ENCODE results near the gene OR9Q1.

DNA sequence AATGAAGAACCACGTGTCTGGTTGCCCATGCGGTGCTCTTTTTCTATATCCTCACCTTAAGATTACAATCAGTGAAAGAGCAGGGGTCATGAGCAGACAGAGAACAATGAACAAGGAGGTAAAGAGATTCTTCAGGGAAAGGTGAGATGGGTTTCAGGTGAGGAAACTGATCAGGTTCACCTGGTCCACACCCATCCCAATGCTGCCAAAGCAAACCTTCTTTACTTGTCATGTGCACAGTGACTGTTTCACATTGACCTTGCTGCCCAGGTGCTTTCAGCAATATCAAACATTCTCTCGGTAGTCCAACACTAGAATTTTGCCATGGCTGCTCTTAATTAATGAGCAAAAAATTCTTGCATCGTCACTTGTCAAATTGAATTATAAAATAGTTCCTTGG is 140.7 kb downstream of the OR9Q1 start:
- TF ChIP-seq, protein P1, sequence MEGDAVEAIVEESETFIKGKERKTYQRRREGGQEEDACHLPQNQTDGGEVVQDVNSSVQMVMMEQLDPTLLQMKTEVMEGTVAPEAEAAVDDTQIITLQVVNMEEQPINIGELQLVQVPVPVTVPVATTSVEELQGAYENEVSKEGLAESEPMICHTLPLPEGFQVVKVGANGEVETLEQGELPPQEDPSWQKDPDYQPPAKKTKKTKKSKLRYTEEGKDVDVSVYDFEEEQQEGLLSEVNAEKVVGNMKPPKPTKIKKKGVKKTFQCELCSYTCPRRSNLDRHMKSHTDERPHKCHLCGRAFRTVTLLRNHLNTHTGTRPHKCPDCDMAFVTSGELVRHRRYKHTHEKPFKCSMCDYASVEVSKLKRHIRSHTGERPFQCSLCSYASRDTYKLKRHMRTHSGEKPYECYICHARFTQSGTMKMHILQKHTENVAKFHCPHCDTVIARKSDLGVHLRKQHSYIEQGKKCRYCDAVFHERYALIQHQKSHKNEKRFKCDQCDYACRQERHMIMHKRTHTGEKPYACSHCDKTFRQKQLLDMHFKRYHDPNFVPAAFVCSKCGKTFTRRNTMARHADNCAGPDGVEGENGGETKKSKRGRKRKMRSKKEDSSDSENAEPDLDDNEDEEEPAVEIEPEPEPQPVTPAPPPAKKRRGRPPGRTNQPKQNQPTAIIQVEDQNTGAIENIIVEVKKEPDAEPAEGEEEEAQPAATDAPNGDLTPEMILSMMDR (conservative IDR thresholded peaks at IDR 0.05; ENCODE audit: low read depth in 2 of 2): no peak
- TF ChIP-seq EZH2 (IDR thresholded peaks at IDR 0.05; ENCODE audit: low read depth, unreplicated experiment) (no peak), CREB1 (CRISPR knock-in tag; IDR thresholded peaks at IDR 0.05; ENCODE audit: low read depth) (no peak), POLR2AphosphoS5 (IDR thresholded peaks at IDR 0.05; ENCODE audit: low read depth) (no peak), ZNF331 (CRISPR knock-in tag; IDR thresholded peaks at IDR 0.05; ENCODE audit: low read depth) (no peak), EZH2phosphoT487 (IDR thresholded peaks at IDR 0.05; ENCODE audit: unreplicated experiment) (no peak), STAT1 (IDR thresholded peaks at IDR 0.05; ENCODE audit: unreplicated experiment) (no peak), NANOG (IDR thresholded peaks at IDR 0.05; ENCODE audit: borderline replicate concordance) (no peak), JUNB (IDR thresholded peaks at IDR 0.05; ENCODE audit: unreplicated experiment) (no peak)
- TF ChIP-seq, protein P2, sequence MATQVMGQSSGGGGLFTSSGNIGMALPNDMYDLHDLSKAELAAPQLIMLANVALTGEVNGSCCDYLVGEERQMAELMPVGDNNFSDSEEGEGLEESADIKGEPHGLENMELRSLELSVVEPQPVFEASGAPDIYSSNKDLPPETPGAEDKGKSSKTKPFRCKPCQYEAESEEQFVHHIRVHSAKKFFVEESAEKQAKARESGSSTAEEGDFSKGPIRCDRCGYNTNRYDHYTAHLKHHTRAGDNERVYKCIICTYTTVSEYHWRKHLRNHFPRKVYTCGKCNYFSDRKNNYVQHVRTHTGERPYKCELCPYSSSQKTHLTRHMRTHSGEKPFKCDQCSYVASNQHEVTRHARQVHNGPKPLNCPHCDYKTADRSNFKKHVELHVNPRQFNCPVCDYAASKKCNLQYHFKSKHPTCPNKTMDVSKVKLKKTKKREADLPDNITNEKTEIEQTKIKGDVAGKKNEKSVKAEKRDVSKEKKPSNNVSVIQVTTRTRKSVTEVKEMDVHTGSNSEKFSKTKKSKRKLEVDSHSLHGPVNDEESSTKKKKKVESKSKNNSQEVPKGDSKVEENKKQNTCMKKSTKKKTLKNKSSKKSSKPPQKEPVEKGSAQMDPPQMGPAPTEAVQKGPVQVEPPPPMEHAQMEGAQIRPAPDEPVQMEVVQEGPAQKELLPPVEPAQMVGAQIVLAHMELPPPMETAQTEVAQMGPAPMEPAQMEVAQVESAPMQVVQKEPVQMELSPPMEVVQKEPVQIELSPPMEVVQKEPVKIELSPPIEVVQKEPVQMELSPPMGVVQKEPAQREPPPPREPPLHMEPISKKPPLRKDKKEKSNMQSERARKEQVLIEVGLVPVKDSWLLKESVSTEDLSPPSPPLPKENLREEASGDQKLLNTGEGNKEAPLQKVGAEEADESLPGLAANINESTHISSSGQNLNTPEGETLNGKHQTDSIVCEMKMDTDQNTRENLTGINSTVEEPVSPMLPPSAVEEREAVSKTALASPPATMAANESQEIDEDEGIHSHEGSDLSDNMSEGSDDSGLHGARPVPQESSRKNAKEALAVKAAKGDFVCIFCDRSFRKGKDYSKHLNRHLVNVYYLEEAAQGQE (IDR thresholded peaks at IDR 0.05; ENCODE audit: unreplicated experiment): no peak
- TF ChIP-seq, protein P3, sequence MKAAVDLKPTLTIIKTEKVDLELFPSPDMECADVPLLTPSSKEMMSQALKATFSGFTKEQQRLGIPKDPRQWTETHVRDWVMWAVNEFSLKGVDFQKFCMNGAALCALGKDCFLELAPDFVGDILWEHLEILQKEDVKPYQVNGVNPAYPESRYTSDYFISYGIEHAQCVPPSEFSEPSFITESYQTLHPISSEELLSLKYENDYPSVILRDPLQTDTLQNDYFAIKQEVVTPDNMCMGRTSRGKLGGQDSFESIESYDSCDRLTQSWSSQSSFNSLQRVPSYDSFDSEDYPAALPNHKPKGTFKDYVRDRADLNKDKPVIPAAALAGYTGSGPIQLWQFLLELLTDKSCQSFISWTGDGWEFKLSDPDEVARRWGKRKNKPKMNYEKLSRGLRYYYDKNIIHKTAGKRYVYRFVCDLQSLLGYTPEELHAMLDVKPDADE (IDR thresholded peaks at IDR 0.05): no peak
- TF ChIP-seq, protein P4, sequence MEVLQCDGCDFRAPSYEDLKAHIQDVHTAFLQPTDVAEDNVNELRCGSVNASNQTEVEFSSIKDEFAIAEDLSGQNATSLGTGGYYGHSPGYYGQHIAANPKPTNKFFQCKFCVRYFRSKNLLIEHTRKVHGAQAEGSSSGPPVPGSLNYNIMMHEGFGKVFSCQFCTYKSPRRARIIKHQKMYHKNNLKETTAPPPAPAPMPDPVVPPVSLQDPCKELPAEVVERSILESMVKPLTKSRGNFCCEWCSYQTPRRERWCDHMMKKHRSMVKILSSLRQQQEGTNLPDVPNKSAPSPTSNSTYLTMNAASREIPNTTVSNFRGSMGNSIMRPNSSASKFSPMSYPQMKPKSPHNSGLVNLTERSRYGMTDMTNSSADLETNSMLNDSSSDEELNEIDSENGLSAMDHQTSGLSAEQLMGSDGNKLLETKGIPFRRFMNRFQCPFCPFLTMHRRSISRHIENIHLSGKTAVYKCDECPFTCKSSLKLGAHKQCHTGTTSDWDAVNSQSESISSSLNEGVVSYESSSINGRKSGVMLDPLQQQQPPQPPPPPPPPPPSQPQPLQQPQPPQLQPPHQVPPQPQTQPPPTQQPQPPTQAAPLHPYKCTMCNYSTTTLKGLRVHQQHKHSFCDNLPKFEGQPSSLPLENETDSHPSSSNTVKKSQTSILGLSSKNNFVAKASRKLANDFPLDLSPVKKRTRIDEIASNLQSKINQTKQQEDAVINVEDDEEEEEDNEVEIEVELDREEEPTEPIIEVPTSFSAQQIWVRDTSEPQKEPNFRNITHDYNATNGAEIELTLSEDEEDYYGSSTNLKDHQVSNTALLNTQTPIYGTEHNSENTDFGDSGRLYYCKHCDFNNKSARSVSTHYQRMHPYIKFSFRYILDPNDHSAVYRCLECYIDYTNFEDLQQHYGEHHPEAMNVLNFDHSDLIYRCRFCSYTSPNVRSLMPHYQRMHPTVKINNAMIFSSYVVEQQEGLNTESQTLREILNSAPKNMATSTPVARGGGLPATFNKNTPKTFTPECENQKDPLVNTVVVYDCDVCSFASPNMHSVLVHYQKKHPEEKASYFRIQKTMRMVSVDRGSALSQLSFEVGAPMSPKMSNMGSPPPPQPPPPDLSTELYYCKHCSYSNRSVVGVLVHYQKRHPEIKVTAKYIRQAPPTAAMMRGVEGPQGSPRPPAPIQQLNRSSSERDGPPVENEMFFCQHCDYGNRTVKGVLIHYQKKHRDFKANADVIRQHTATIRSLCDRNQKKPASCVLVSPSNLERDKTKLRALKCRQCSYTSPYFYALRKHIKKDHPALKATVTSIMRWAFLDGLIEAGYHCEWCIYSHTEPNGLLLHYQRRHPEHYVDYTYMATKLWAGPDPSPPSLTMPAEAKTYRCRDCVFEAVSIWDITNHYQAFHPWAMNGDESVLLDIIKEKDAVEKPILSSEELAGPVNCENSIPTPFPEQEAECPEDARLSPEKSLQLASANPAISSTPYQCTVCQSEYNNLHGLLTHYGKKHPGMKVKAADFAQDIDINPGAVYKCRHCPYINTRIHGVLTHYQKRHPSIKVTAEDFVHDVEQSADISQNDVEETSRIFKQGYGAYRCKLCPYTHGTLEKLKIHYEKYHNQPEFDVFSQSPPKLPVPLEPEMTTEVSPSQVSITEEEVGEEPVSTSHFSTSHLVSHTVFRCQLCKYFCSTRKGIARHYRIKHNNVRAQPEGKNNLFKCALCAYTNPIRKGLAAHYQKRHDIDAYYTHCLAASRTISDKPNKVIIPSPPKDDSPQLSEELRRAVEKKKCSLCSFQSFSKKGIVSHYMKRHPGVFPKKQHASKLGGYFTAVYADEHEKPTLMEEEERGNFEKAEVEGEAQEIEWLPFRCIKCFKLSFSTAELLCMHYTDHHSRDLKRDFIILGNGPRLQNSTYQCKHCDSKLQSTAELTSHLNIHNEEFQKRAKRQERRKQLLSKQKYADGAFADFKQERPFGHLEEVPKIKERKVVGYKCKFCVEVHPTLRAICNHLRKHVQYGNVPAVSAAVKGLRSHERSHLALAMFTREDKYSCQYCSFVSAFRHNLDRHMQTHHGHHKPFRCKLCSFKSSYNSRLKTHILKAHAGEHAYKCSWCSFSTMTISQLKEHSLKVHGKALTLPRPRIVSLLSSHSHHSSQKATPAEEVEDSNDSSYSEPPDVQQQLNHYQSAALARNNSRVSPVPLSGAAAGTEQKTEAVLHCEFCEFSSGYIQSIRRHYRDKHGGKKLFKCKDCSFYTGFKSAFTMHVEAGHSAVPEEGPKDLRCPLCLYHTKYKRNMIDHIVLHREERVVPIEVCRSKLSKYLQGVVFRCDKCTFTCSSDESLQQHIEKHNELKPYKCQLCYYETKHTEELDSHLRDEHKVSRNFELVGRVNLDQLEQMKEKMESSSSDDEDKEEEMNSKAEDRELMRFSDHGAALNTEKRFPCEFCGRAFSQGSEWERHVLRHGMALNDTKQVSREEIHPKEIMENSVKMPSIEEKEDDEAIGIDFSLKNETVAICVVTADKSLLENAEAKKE (CRISPR knock-in tag; IDR thresholded peaks at IDR 0.05): no peak

All from GM23338 (cell line).